H1 (cell line): Measurements from ENCODE around the gene DPF1. TPM values are rescaled to one million over a fixed set of nuclear protein-coding genes. Genes with fewer than 3 reads are reported as not detected.

Experiments
- CTCF ChIA-PET: fragments of 300-600 bp; sonication (Branson Sonifier 250); formaldehyde crosslinking; loops from one replicate; lab custom pipeline; 2021; ENCODE audit not compliant: partially characterized antibody; lab: Charles Lee
- POLR2A ChIA-PET: fragments of 300-600 bp; sonication (Branson Sonifier 250); formaldehyde crosslinking; loops from one replicate; lab custom pipeline; 2021; ENCODE audit warnings: inconsistent platforms; ENCODE audit not compliant: partially characterized antibody; lab: Charles Lee
- DNase-seq, 2 experiments: peaks; one replicate each; pipeline versions ENCODE4 v3.0.0 to v3.0.0-alpha.2; 2010 to 2022; ENCODE audit warnings: low spot score in 2 of 2, low read depth in 1 of 2, mixed read lengths in 1 of 2
- FAIRE-seq: peaks from 2 replicates; lab custom pipeline; 2011; peaks lifted over from hg19 to GRCh38; lab: Jason Lieb, UNC
- H2AFZ ChIP-seq: 2 replicates; pipeline ENCODE4 v1.8.1; 2012; ENCODE audit warnings: low read length, inconsistent platforms
- H2AK5ac ChIP-seq: 2 replicates; pipeline ENCODE4 v1.6.1; 2013; ENCODE audit warnings: low read depth, low read length
- H2BK120ac ChIP-seq: replicated peaks from 2 replicates; pipeline ENCODE3; 2013; ENCODE audit warnings: low read depth, low read length, inconsistent platforms
- H2BK12ac ChIP-seq: 2 replicates; pipeline ENCODE4 v1.6.1; 2013; ENCODE audit warnings: low read depth, low read length
- H2BK15ac ChIP-seq: 2 replicates; pipeline ENCODE4 v1.6.1; 2013; ENCODE audit warnings: low read length
- H2BK20ac ChIP-seq: 2 replicates; pipeline ENCODE4 v1.6.1; 2013; ENCODE audit warnings: low read length
- H2BK5ac ChIP-seq: 2 replicates; pipeline ENCODE4 v1.6.1; 2013; ENCODE audit warnings: low read depth, low read length
- H3K14ac ChIP-seq: 2 replicates; pipeline ENCODE4 v1.6.1; 2013; ENCODE audit warnings: inconsistent platforms; ENCODE audit not compliant: insufficient read length
- H3K18ac ChIP-seq: 2 replicates; pipeline ENCODE4 v1.6.1; 2013; ENCODE audit warnings: low read length; ENCODE audit errors: extremely low read depth
- H3K23ac ChIP-seq: 2 replicates; pipeline ENCODE4 v1.6.1; 2013; ENCODE audit warnings: inconsistent platforms; ENCODE audit not compliant: insufficient read length
- H3K23me2 ChIP-seq: 2 replicates; pipeline ENCODE4 v1.6.1; 2013; ENCODE audit warnings: low read depth, low read length
- H3K27ac ChIP-seq: 2 replicates; pipeline ENCODE4 v1.6.1; 2011; ENCODE audit warnings: low read depth, low read length, inconsistent platforms
- H3K27me3 ChIP-seq, 4 experiments: replicated peaks in 1 of 4; 1 replicate in 1 of 4; 2 replicates in 3 of 4; pipeline versions ENCODE4 v1.6.1 to v1.8.1; 2011 to 2013; ENCODE audit warnings: low read length in 3 of 4, mild to moderate bottlenecking in 3 of 4, inconsistent platforms in 2 of 4, mixed read lengths in 2 of 4, moderate library complexity in 1 of 4; ENCODE audit not compliant: control insufficient read depth in 3 of 4, insufficient read depth in 3 of 4; ENCODE audit errors: extremely low read depth in 1 of 4
- H3K36me3 ChIP-seq, 4 experiments: 2 replicates each; pipeline versions ENCODE4 v1.6.1 to v1.8.1; 2011 to 2013; ENCODE audit warnings: mild to moderate bottlenecking in 4 of 4, low read length in 3 of 4, moderate library complexity in 2 of 4, control low read depth in 1 of 4, inconsistent platforms in 1 of 4; ENCODE audit not compliant: insufficient read depth in 4 of 4, control insufficient read depth in 2 of 4
- H3K4ac ChIP-seq: replicated peaks from 2 replicates; pipeline ENCODE3; 2013; ENCODE audit warnings: low read length, low read depth, mixed read lengths, inconsistent platforms; ENCODE audit not compliant: insufficient read length
- H3K4me1 ChIP-seq, 4 experiments: replicated peaks in 1 of 4; 1 replicate in 1 of 4; 2 replicates in 3 of 4; pipeline versions ENCODE4 v1.6.1 to v1.8.1; 2011 to 2013; ENCODE audit warnings: low read length in 3 of 4, inconsistent platforms in 2 of 4, mixed read lengths in 1 of 4; ENCODE audit not compliant: insufficient read depth in 4 of 4, control insufficient read depth in 3 of 4
- H3K4me2 ChIP-seq, 2 experiments: 2 replicates each; pipeline versions ENCODE4 v1.6.1 to v1.8.1; 2011 to 2013; ENCODE audit warnings: low read depth in 2 of 2, low read length in 2 of 2, control low read depth in 1 of 2, inconsistent platforms in 1 of 2, mild to moderate bottlenecking in 1 of 2; ENCODE audit not compliant: insufficient read depth in 1 of 2
- H3K4me3 ChIP-seq, 4 experiments: fragments of 200-600, 300-600 bp in 1 of 4; sonication (generic), shearing (Covaris generic), sonication (Bioruptor Twin) in 1 of 4; 2 replicates each; pipeline versions ENCODE4 v1.5.1 to v1.8.1; 2011 to 2016; ENCODE audit warnings: low read length in 4 of 4, low read depth in 3 of 4, control low read depth in 2 of 4, inconsistent platforms in 2 of 4, mild to moderate bottlenecking in 2 of 4, mixed read lengths in 1 of 4, moderate library complexity in 1 of 4; ENCODE audit not compliant: insufficient read depth in 2 of 4; ENCODE audit errors: extremely low read depth in 1 of 4
- H3K56ac ChIP-seq: replicated peaks from 2 replicates; pipeline ENCODE3; 2013; ENCODE audit warnings: low read depth, mild to moderate bottlenecking, mixed read lengths, low read length, inconsistent platforms; ENCODE audit not compliant: insufficient read length
- H3K79me1 ChIP-seq: 2 replicates; pipeline ENCODE4 v1.6.1; 2013; ENCODE audit warnings: low read depth, low read length, control low read depth
- H3K79me2 ChIP-seq, 2 experiments: 2 replicates each; pipeline versions ENCODE4 v1.6.1 to v1.8.1; 2012 to 2013; ENCODE audit warnings: low read length in 2 of 2, mild to moderate bottlenecking in 2 of 2, inconsistent platforms in 1 of 2; ENCODE audit not compliant: insufficient read depth in 2 of 2, control insufficient read depth in 1 of 2
- H3K9ac ChIP-seq, 4 experiments: replicated peaks in 1 of 4; 1 replicate in 1 of 4; 2 replicates in 3 of 4; pipeline versions ENCODE4 v1.6.1 to v1.8.1; 2011 to 2013; ENCODE audit warnings: low read depth in 3 of 4, low read length in 3 of 4, control low read depth in 2 of 4, mild to moderate bottlenecking in 2 of 4, moderate library complexity in 2 of 4, inconsistent platforms in 1 of 4; ENCODE audit errors: extremely low read depth in 1 of 4
- H3K9me3 ChIP-seq, 2 experiments: 2 replicates each; pipeline versions ENCODE4 v1.6.1 to v1.8.1; 2012 to 2013; ENCODE audit warnings: mild to moderate bottlenecking in 2 of 2, moderate library complexity in 2 of 2, control low read depth in 1 of 2, inconsistent platforms in 1 of 2, low read depth in 1 of 2, low read length in 1 of 2, mixed read lengths in 1 of 2; ENCODE audit not compliant: insufficient read depth in 2 of 2
- H4K20me1 ChIP-seq, 2 experiments: replicated peaks in 1 of 2; 2 replicates each; pipeline versions ENCODE3 to v1.8.1; 2011 to 2013; ENCODE audit warnings: inconsistent platforms in 2 of 2, low read length in 2 of 2, mild to moderate bottlenecking in 1 of 2; ENCODE audit not compliant: insufficient read depth in 2 of 2, control insufficient read depth in 1 of 2
- H4K5ac ChIP-seq: 2 replicates; pipeline ENCODE4 v1.6.1; 2013; ENCODE audit warnings: low read length, low read depth, mixed read lengths, inconsistent platforms; ENCODE audit not compliant: insufficient read length
- H4K8ac ChIP-seq: 2 replicates; pipeline ENCODE4 v1.8.0; 2013; ENCODE audit warnings: mild to moderate bottlenecking, moderate library complexity, low read length, inconsistent platforms; ENCODE audit not compliant: insufficient read depth; ENCODE audit errors: extremely low read depth
- H4K91ac ChIP-seq: replicated peaks from 2 replicates; pipeline ENCODE3; 2013; ENCODE audit warnings: low read length, mixed read lengths, inconsistent platforms; ENCODE audit not compliant: insufficient read length
- ATF2 ChIP-seq: IDR thresholded peaks from 2 replicates; pipeline ENCODE4 v1.6.1; 2012; ENCODE audit warnings: low read length, inconsistent platforms
- JUN ChIP-seq: IDR thresholded peaks from 2 replicates; pipeline ENCODE4 v1.6.1; 2011; ENCODE audit warnings: low read depth, mild to moderate bottlenecking, improper control_type of control experiment, low read length
- JUND ChIP-seq: IDR thresholded peaks from 2 replicates; pipeline ENCODE4 v1.6.1; 2011; ENCODE audit warnings: mild to moderate bottlenecking, improper control_type of control experiment, low read length
- SP1 ChIP-seq: IDR thresholded peaks from 2 replicates; pipeline ENCODE4 v1.6.1; 2011; ENCODE audit warnings: low read depth, low read length
- TAF7 ChIP-seq: optimal IDR thresholded peaks from 2 replicates; pipeline ENCODE3; 2011; ENCODE audit warnings: low read depth, mild to moderate bottlenecking, inconsistent platforms, low read length, moderate library complexity, borderline replicate concordance
- WGBS, 2 experiments: shearing (Covaris generic) in 1 of 2; methylation state at CpG; one replicate each; pipeline versions ENCODE4 v1.1.6 to v1.1.7; 2013 to 2015; ENCODE audit warnings: low lambda C conversion rate in 2 of 2, mixed read lengths in 2 of 2, inconsistent platforms in 1 of 2, low coverage in 1 of 2, missing lambda C conversion rate in 1 of 2; ENCODE audit not compliant: insufficient replicate concordance in 2 of 2, insufficient coverage in 1 of 2, insufficient read length in 1 of 2; ENCODE audit errors: extremely low coverage in 1 of 2, missing lambda C conversion rate in 1 of 2; 5-methylcytosine and 5-hydroxymethylcytosine counted together
- polyA plus RNA-seq, 7 experiments: library from polyadenylated mRNA; depleted of rRNA in 3 of 7; stranded (reverse) in 5 of 7; unstranded in 2 of 7; fragments of >200 nt in 5 of 7; fragments of 200-250 nt in 2 of 7; gene quantifications; 1 replicate in 5 of 7; 2 replicates in 1 of 7; 4 replicates in 1 of 7; pipeline versions ENCODE4 v1.2.1 to v1.2.3, GENCODE V29; 2011 to 2013; ENCODE audit warnings: missing spikeins in 2 of 7, mixed read lengths in 2 of 7
- total RNA-seq: library from RNA; stranded (reverse); fragmentation: NEBNext Ultra II Directional; extraction: Animal tissue kit (Norgen Biotek cat#: 25700); gene quantifications from 2 replicates; pipeline ENCODE4 v1.2.1, GENCODE V29; 2021

DPF1 gene
- total and polyA plus RNA-seq, 2 of the 8 experiments (the other 6 are each of a cell fraction or from before 2014, with no cell fraction given), result 12.9 to 15.6 TPM

DNA sequence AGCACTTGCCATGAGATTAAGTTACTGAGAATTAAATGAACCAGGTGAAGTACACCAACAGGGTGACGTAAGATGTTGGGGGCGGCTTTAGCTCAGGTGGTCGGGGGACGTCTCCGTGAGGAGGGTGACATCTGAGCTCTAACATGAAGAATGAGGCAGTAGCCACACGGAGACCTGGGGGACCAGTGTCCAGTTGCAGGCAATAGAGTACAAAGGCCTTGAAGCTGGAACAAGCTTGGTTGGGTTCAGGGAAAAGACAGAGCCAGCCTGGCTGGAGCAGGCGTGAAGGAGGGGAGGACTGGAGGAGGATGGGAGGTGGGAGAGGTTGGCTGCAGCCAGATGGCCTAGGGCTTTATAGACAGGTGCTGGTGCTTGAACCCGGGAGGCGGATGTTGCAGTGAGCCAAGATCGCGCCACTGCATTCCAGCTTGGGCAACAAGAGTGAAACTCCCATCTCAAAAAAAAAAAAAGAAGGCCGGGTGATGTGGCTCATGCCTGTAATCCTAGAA is 42.0 kb upstream of the DPF1 start:
- H2BK120ac ChIP-seq, result no peak overlapping the region
- H2BK5ac ChIP-seq, result peak overlapping the region; percentile 60; the same call in 1 of the 2 replicates
- no peak overlapping the region for H2BK12ac ChIP-seq
- no peak overlapping the region for H2BK20ac ChIP-seq
- H4K8ac ChIP-seq, result 0 out of 2 replicates have a peak overlapping the region, but pooled peaks have one; percentile 1
- H4K5ac ChIP-seq, result no peak overlapping the region
- peaks cover 12 to 34% (median 19%) of the 10 kb centered on the region in 4 experiments for H3K4me1 ChIP-seq
- no peaks in the 10 kb centered on the region for H3K9me3 ChIP-seq
- no peak overlapping the region for H2AK5ac ChIP-seq
- ChIA-PET CTCF (interaction anchor here (0.7 to 8.6 kb wide), 20 partner anchors 8 to 124 kb away, joined by 3 to 84 read pairs (median 5); partner anchors contain the start of genes C19orf33, KCNK6, PPP1R14A and PSMD8), POLR2A (interaction anchor here (0.9 to 3.6 kb wide), 14 partner anchors 10 to 128 kb away, joined by 3 to 25 read pairs (median 6); partner anchors contain the start of genes GGN, PPP1R14A and PSMD8)
- peak overlapping the region; percentile 84 to 89 (median 85) for H3K4me3 ChIP-seq
- H3K36me3 ChIP-seq, result 0 out of 8 replicates have a peak, but pooled peaks cover 0 to 5% (median 0%) of the 10 kb centered on the region in 4 experiments
- H4K20me1 ChIP-seq, result peaks cover 8 to 22% of the 10 kb centered on the region in 2 experiments
- H3K79me2 ChIP-seq, result peaks cover 37 to 60% of the 10 kb centered on the region in 2 experiments
- peaks cover 7% of the 10 kb centered on the region for H3K23me2 ChIP-seq
- H3K27ac ChIP-seq, result no peak overlapping the region
- peak overlapping the region; percentile 97 to 100 for H3K4me2 ChIP-seq
- DNase-seq, result no peak
- H3K56ac ChIP-seq, result no peak overlapping the region
- H4K91ac ChIP-seq, result no peak overlapping the region
- no peak for TF ChIP-seq TAF7
- no peak for TF ChIP-seq SP1
- no peak for TF ChIP-seq ATF2
- no peak for TF ChIP-seq JUN
- no peak for TF ChIP-seq JUND
- TF ChIP-seq, all 59 proteins: peak for 0
- no peaks in the 10 kb centered on the region for H3K27me3 ChIP-seq
- H2BK15ac ChIP-seq, result 0 out of 2 replicates have a peak overlapping the region, but pooled peaks have one; percentile 84
- H3K4ac ChIP-seq, result no peak overlapping the region
- WGBS, 2 experiments, result 80% methylated on average over 12 of the region's 12 CpGs; no CpG with 5 or more reads in 1 of the 2 experiments
- FAIRE-seq, result no peak
- no peak overlapping the region for H3K23ac ChIP-seq
- peaks cover 21% of the 10 kb centered on the region for H3K79me1 ChIP-seq
- no peak overlapping the region for H3K14ac ChIP-seq
- no peak overlapping the region for H3K18ac ChIP-seq
- peak overlapping the region in 2 of 4 experiments; percentile 52 to 86; a peak in 2 of 7 replicates for H3K9ac ChIP-seq
- H2AFZ ChIP-seq, result no peak overlapping the region
